COLO829 (cell line): Measurements from ENCODE around the gene PITPNB.

Source experiments
- DNase-seq: peaks from one replicate; pipeline ENCODE4 v3.0.0; 2012; ENCODE audit warnings: low spot score

The PITPNB gene

GRCh38 chr22:27832606-27833005 is 86.5 kb downstream of the PITPNB start:
- DNase-seq, result no peak

GRCh38 chr22:27829620-27830019 is 89.4 kb downstream of the PITPNB start:
- no peak for DNase-seq

GRCh38 chr22:27827604-27828587 is 91.2 kb downstream of the PITPNB start:
- DNase-seq, result no peak

GRCh38 chr22:27825174-27825573 is 93.9 kb downstream of the PITPNB start:
- no peak for DNase-seq

GRCh38 chr22:27823221-27823620 is 95.8 kb downstream of the PITPNB start:
- no peak for DNase-seq

GRCh38 chr22:27820896-27821866 is 97.9 kb downstream of the PITPNB start:
- peak; percentile 97 for DNase-seq

- DNase-seq, result no peak
Measured at GRCh38 chr22:27816552-27816951, 102.5 kb downstream of the PITPNB start.

GRCh38 chr22:27815826-27816530 is 103.1 kb downstream of the PITPNB start:
- DNase-seq, result no peak

GRCh38 chr22:27814993-27815392 is 104.1 kb downstream of the PITPNB start:
- DNase-seq, result no peak

- DNase-seq, result no peak
Measured at GRCh38 chr22:27811778-27812177, 107.3 kb downstream of the PITPNB start.

- DNase-seq, result no peak
Measured at GRCh38 chr22:27810609-27811151, 108.4 kb downstream of the PITPNB start.

- DNase-seq, result no peak
Measured at GRCh38 chr22:27809700-27810608, 109.1 kb downstream of the PITPNB start.

GRCh38 chr22:27809226-27809603 is 109.8 kb downstream of the PITPNB start:
- no peak for DNase-seq

GRCh38 chr22:27808451-27809225 is 110.4 kb downstream of the PITPNB start:
- no peak for DNase-seq

- DNase-seq, result no peak
Measured at GRCh38 chr22:27805841-27806240, 113.2 kb downstream of the PITPNB start.

- DNase-seq, result peak; percentile 16
Measured at GRCh38 chr22:27804470-27805297, 114.4 kb downstream of the PITPNB start.

- DNase-seq, result no peak
Measured at GRCh38 chr22:27803841-27804415, 115.1 kb downstream of the PITPNB start.

GRCh38 chr22:27802346-27803073 is 116.5 kb downstream of the PITPNB start:
- DNase-seq, result no peak
